GM21528 (cell line): Measurements from ENCODE around the gene MC1R.
"Not testable (repeated sequence)": the region's sequence is repeated elsewhere in the genome, so short reads cannot be mapped to it uniquely, and the experiment has no call there.

Experiments used
- ATAC-seq: cut with Tn5 transposase; IDR thresholded peaks from one replicate; pipeline ENCODE4 v1.9.1; 2021; ENCODE audit warnings: mild to moderate bottlenecking, moderate library complexity; ENCODE audit not compliant: unreplicated experiment, low FRiP score

Gene MC1R

GRCh38 chr16:89957216-89957785 lies 38.6 kb downstream of the MC1R start:
- ATAC-seq, result no peak

- no peak for ATAC-seq
Measured at GRCh38 chr16:89958068-89958467, 39.4 kb downstream of the MC1R start.

GRCh38 chr16:89958596-89958995 lies 39.9 kb downstream of the MC1R start:
- no peak for ATAC-seq

- ATAC-seq, result no peak
Measured at GRCh38 chr16:89960966-89961365, 42.3 kb downstream of the MC1R start.

GRCh38 chr16:89961920-89962319 lies 43.3 kb downstream of the MC1R start:
- no peak for ATAC-seq

GRCh38 chr16:89962754-89963498 lies 44.3 kb downstream of the MC1R start:
- no peak for ATAC-seq

- no peak for ATAC-seq
Measured at GRCh38 chr16:89964201-89964600, 45.5 kb downstream of the MC1R start.

- ATAC-seq, result no peak
Measured at GRCh38 chr16:89965447-89966225, 47.0 kb downstream of the MC1R start.

- no peak for ATAC-seq
Measured at GRCh38 chr16:89966756-89967155, 48.1 kb downstream of the MC1R start.

GRCh38 chr16:89967436-89967835 lies 48.8 kb downstream of the MC1R start:
- not testable (repeated sequence) for ATAC-seq

- not testable (repeated sequence) for ATAC-seq
Measured at GRCh38 chr16:89968074-89968473, 49.4 kb downstream of the MC1R start.

GRCh38 chr16:89969741-89970410 lies 51.2 kb downstream of the MC1R start:
- ATAC-seq, result no peak
